B cell (primary cell): ENCODE results near the gene TBX1. TPM values are rescaled to one million over a fixed set of nuclear protein-coding genes. Genes with fewer than 3 reads are reported as not detected.

ENCODE experiments used
- ATAC-seq: fragments of 200-7000 bp; cut with Tn5 transposase; one replicate; pipeline ENCODE4 v1.10.0; 2021; ENCODE audit warnings: low read depth, mild to moderate bottlenecking, moderate number of reproducible peaks, moderate library complexity
- CTCF ChIA-PET: fragments of 350-600 bp; sonication (Branson Sonifier 250); formaldehyde crosslinking; loops from one replicate; lab custom pipeline; 2021; ENCODE audit warnings: antibody characterized with exemption, inconsistent platforms; lab: Charles Lee
- POLR2A ChIA-PET: fragments of 350-600 bp; sonication (Branson Sonifier 250); formaldehyde crosslinking; loops from one replicate; lab custom pipeline; 2021; ENCODE audit warnings: antibody characterized with exemption; lab: Charles Lee
- DNase-seq: peaks from one replicate; pipeline ENCODE4 v3.0.0; 2013
- H2AFZ ChIP-seq: 2 replicates; pipeline ENCODE4 v1.6.1; 2012; ENCODE audit warnings: mild to moderate bottlenecking, low read depth, low read length; ENCODE audit not compliant: insufficient read depth, poor library complexity, severe bottlenecking
- H3K27ac ChIP-seq, 2 donors: 1 replicate in 1 of 2; 2 replicates in 1 of 2; pipeline ENCODE4 v1.5.1; 2012 to 2013; ENCODE audit warnings: low read length in 2 of 2, mild to moderate bottlenecking in 2 of 2, moderate library complexity in 1 of 2
- H3K27me3 ChIP-seq, 4 experiments: fragments of 200-600 bp in 1 of 4; sonication (generic) in 1 of 4; replicated peaks in 1 of 4; 1 replicate in 2 of 4; 2 replicates in 2 of 4; pipeline versions ENCODE4 v1.6.1 to v1.7.0; 2013 to 2016; ENCODE audit warnings: low read length in 3 of 4, mild to moderate bottlenecking in 2 of 4, mixed read lengths in 1 of 4, moderate library complexity in 1 of 4; ENCODE audit not compliant: insufficient read depth in 4 of 4, control insufficient read depth in 3 of 4; ENCODE audit errors: control extremely low read depth in 1 of 4
- H3K36me3 ChIP-seq, 2 experiments: replicated peaks in 1 of 2; 1 replicate in 1 of 2; 2 replicates in 1 of 2; pipeline versions ENCODE4 v1.6.1 to v1.7.1; 2013; ENCODE audit warnings: low read length in 1 of 2; ENCODE audit not compliant: insufficient read depth in 2 of 2, control insufficient read depth in 1 of 2; ENCODE audit errors: control extremely low read depth in 1 of 2, extremely low read depth in 1 of 2
- H3K4me1 ChIP-seq, 2 donors: fragments of 200-600 bp in 1 of 2; sonication (generic) in 1 of 2; 1 replicate in 1 of 2; 2 replicates in 1 of 2; pipeline versions ENCODE4 v1.5.1 to v1.6.1; 2013 to 2017; ENCODE audit warnings: low read length in 2 of 2; ENCODE audit not compliant: control insufficient read depth in 2 of 2, insufficient read depth in 2 of 2
- H3K4me2 ChIP-seq: replicated peaks from 2 replicates; pipeline ENCODE3; 2012; ENCODE audit warnings: mild to moderate bottlenecking, low read depth, low read length; ENCODE audit not compliant: poor library complexity, severe bottlenecking
- H3K4me3 ChIP-seq, 5 experiments: fragments of 200-600 bp in 1 of 5; sonication (generic) in 1 of 5; 1 replicate in 3 of 5; 2 replicates in 2 of 5; pipeline versions ENCODE4 v1.5.1 to v1.7.0; 2011 to 2016; ENCODE audit warnings: low read length in 4 of 5, mild to moderate bottlenecking in 4 of 5, low read depth in 2 of 5, control low read depth in 1 of 5, moderate library complexity in 1 of 5; ENCODE audit not compliant: insufficient read depth in 1 of 5; ENCODE audit errors: control extremely low read depth in 1 of 5, extremely low read depth in 1 of 5
- H3K79me2 ChIP-seq: fragments of 200-600 bp; sonication (generic); one replicate; pipeline ENCODE4 v1.6.0; 2016; ENCODE audit warnings: low read length; ENCODE audit not compliant: control insufficient read depth, insufficient read depth
- H3K9ac ChIP-seq: fragments of 200-600 bp; sonication (generic); 2 replicates; pipeline ENCODE4 v1.6.1; 2017; ENCODE audit warnings: mild to moderate bottlenecking, low read length, moderate library complexity
- H3K9me3 ChIP-seq, 3 donors: one replicate each; pipeline versions ENCODE4 v1.6.1 to v1.7.1; 2013; ENCODE audit warnings: low read length in 2 of 3; ENCODE audit not compliant: control insufficient read depth in 2 of 3, insufficient read depth in 1 of 3; ENCODE audit errors: control extremely low read depth in 1 of 3
- H4K20me1 ChIP-seq: 2 replicates; pipeline ENCODE4 v1.6.0; 2012; ENCODE audit warnings: mild to moderate bottlenecking, low read length; ENCODE audit not compliant: insufficient read depth, control insufficient read depth, poor library complexity, severe bottlenecking
- H3K27ac Mint-ChIP-seq: one replicate; pipeline ENCODE4 v1.8.0; 2021; ENCODE audit warnings: mixed read lengths
- H3K27me3 Mint-ChIP-seq: one replicate; pipeline ENCODE4 v1.8.0; 2021; ENCODE audit warnings: mixed read lengths
- H3K4me1 Mint-ChIP-seq: one replicate; pipeline ENCODE4 v1.8.0; 2021; ENCODE audit warnings: mixed read lengths
- H3K4me3 Mint-ChIP-seq: one replicate; pipeline ENCODE4 v1.8.0; 2021; ENCODE audit warnings: mixed read lengths
- H3K9me3 Mint-ChIP-seq: one replicate; pipeline ENCODE4 v1.8.0; 2022; ENCODE audit warnings: mixed read lengths; ENCODE audit not compliant: insufficient read depth
- CTCF ChIP-seq: fragments of 200-600 bp; IDR thresholded peaks from one replicate; pipeline ENCODE4 v1.8.0; 2022; ENCODE audit warnings: antibody characterized with exemption, mild to moderate bottlenecking
- EZH2 ChIP-seq: IDR thresholded peaks from 2 replicates; pipeline ENCODE4 v1.6.1; 2012; ENCODE audit warnings: borderline replicate concordance, low read depth, mild to moderate bottlenecking, moderate library complexity, low read length; ENCODE audit not compliant: insufficient read depth, poor library complexity, severe bottlenecking
- WGBS: methylation state at CpG from one replicate; pipeline ENCODE4 v1.1.5; 2013; ENCODE audit warnings: missing lambda C conversion rate; ENCODE audit not compliant: insufficient coverage; 5-methylcytosine and 5-hydroxymethylcytosine counted together
- intact Hi-C: fragments of 100-400 bp; cut with micrococcal nuclease; formaldehyde crosslinking; loops from one replicate; pipeline ENCODE4 v1.10.0; 2022
- polyA plus RNA-seq: library from polyadenylated mRNA; depleted of rRNA; stranded (reverse); fragments of >200 nt; gene quantifications from 2 replicates; pipeline ENCODE4 v1.2.3, GENCODE V29; 2012
- total RNA-seq, 2 donors: library from RNA; stranded (reverse); fragments of 120-200 nt in 1 of 2; gene quantifications; 1 replicate in 1 of 2; 2 replicates in 1 of 2; pipeline versions ENCODE4 v1.2.3 to v1.2.4, GENCODE V29; 2013 to 2022

TBX1 gene
- total and polyA plus RNA-seq, 2 donors (not counting 1 experiment from before 2014, with no cell fraction given), result not detected

GRCh38 chr22:19785461-19786263, 25.1 kb downstream of the TBX1 start:
- peaks cover 0 to 10% (median 0%) of the 10 kb centered on the region in 4 experiments for H3K27me3 ChIP-seq

More at GRCh38 chr22:19785461-19786263, 25.1 kb downstream of the TBX1 start:
- H3K4me1 Mint-ChIP-seq, result peaks cover 1% of the 10 kb centered on the region
- ATAC-seq (no peak), DNase-seq (no peak)
- H3K27me3 Mint-ChIP-seq, result peaks cover 3% of the 10 kb centered on the region
- peaks cover 0 to 3% of the 10 kb centered on the region in 2 experiments for H3K36me3 ChIP-seq
- no peak overlapping the region for H3K9ac ChIP-seq
- intact Hi-C loops, result no loop called here
- ChIA-PET CTCF (interaction anchor here (1.1 kb wide), 1 partner anchor 29 kb away, joined by 4 read pairs; no protein-coding TSS in a partner anchor), POLR2A (no interaction called here)
- WGBS, result 96% methylated on average over 18 of the region's 22 CpGs
- no peak overlapping the region for H3K4me3 ChIP-seq
- TF ChIP-seq CTCF, result no peak
- no peak for TF ChIP-seq EZH2
- peaks cover 0 to 7% (median 0%) of the 10 kb centered on the region in 3 donors for H3K9me3 ChIP-seq
- no peak overlapping the region for H2AFZ ChIP-seq
- no peak overlapping the region for H3K27ac ChIP-seq
- H3K27ac Mint-ChIP-seq, result no peak overlapping the region
- H4K20me1 ChIP-seq, result no peaks in the 10 kb centered on the region
- no peaks in the 10 kb centered on the region for H3K9me3 Mint-ChIP-seq
- no peak overlapping the region for H3K4me2 ChIP-seq
- no peak overlapping the region for H3K4me3 Mint-ChIP-seq
- no peaks in the 10 kb centered on the region for H3K4me1 ChIP-seq
- no peaks in the 10 kb centered on the region for H3K79me2 ChIP-seq
